Pancreas (tissue), 10 donors: Measurements from ENCODE around the gene CDK13. TPM values are rescaled to one million over a fixed set of nuclear protein-coding genes. Genes with fewer than 3 reads are reported as not detected.

ENCODE experiments used
- ATAC-seq, 4 donors: fragments of 200-7000 bp; cut with Tn5 transposase; one replicate each; pipeline versions ENCODE4 v1.8.0 to v1.9.1; 2020; ENCODE audit warnings: mild to moderate bottlenecking in 4 of 4, moderate library complexity in 4 of 4
- DNase-seq, 6 donors: peaks; one replicate each; pipeline ENCODE4 v3.0.0-alpha.2; 2020
- FAIRE-seq: peaks from 2 replicates; lab custom pipeline; 2012; peaks lifted over from hg19 to GRCh38; lab: Jason Lieb, UNC
- H3K27ac ChIP-seq, 4 donors: fragments of 200-600 bp; sonication (generic); 1 replicate in 3 of 4; 2 replicates in 1 of 4; pipeline versions ENCODE4 v1.5.0 to v1.8.0; 2020
- H3K27me3 ChIP-seq, 4 donors: fragments of 200-600 bp; one replicate each; pipeline ENCODE4 v1.8.0; 2021
- H3K36me3 ChIP-seq, 3 donors: fragments of 200-600 bp; sonication (generic) in 1 of 3; one replicate each; pipeline versions ENCODE4 v1.5.0 to v1.8.0; 2020 to 2021
- H3K4me1 ChIP-seq, 3 donors: fragments of 200-600 bp; one replicate each; pipeline ENCODE4 v1.8.0; 2021
- H3K4me3 ChIP-seq, 4 donors: fragments of 200-600 bp; sonication (generic) in 2 of 4; one replicate each; pipeline versions ENCODE4 v1.5.0 to v1.8.0; 2020 to 2021
- H3K9me3 ChIP-seq, 4 donors: fragments of 200-600 bp; one replicate each; pipeline ENCODE4 v1.8.0; 2021
- WGBS, 2 donors: extraction: QIAGEN DNeasy Blood & Tissue Kit; methylation state at CpG; one replicate each; pipeline ENCODE4 v1.1.7; 2013; 5-methylcytosine and 5-hydroxymethylcytosine counted together
- intact Hi-C, 3 donors: fragments of 100-400 bp; cut with DNase I; formaldehyde crosslinking; loops; one replicate each; pipeline versions ENCODE4 v1.11.1 to v1.14.2; 2022
- polyA plus RNA-seq, 2 donors: library from polyadenylated mRNA; stranded (reverse); fragments of 200-250 nt; gene quantifications; one replicate each; pipeline ENCODE4 v1.2.3, GENCODE V29; 2013
- total RNA-seq, 6 donors: library from RNA; stranded (reverse); fragmentation: NEBNext Ultra II Directional in 4 of 6; extraction: Animal tissue kit (Norgen Biotek cat#: 25700) in 4 of 6; gene quantifications; one replicate each; pipeline versions ENCODE4 v1.2.1 to v1.2.4, GENCODE V29; 2021 to 2023
- TF ChIP-seq, protein P1 (sequence below), 4 donors: fragments of 200-600 bp; sonication (generic) in 3 of 4; IDR thresholded peaks; one replicate each; pipeline versions ENCODE4 v1.5.0 to v1.8.0; 2021; ENCODE audit warnings: antibody characterized with exemption in 4 of 4
- donor health status: healthy with polysubstance abuse.
- donor health status: DM: no; HTN: no; CAD: no; lungs with moderate emphysema.
- donor health status: DM: no; HTN: no; CAD: no.
- donor health status: control.
- donor health status: control.
- donor health status: Bipolar disorder and iron deficiency.
- donor health status: DM: yes; HTN: yes; CAD: no.
- donor health status: DM: no; HTN: no; CAD: no.
- donor health status: DM: no; HTN: no; CAD: no.
- donor health status: DM: yes; HTN: yes; CAD: no.

The CDK13 gene
- total and polyA plus RNA-seq, 8 donors = 13.2 to 34.7 (median 22.0) TPM

DNA sequence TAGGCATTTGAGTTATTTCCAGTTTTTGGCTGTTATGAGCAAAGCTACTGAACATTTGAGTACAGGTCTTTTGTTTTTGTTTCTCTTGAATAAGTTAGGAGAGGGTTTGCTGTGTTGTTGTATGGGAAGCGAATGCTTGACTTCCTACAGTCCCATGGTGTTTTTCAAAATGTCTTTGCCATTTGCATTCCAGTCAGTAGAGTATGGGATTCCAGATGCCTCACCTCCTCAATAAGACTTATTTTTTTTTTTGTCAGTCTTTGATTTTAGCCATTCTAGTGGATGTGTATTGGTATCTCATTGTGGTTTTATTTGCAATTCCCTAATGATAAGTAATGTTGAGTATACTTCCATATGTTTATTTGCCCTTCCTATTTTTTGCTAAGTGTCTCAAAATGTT lies 19.4 kb downstream of the CDK13 start:
- intact Hi-C loops = no loop called here
- ATAC-seq (peak in 1 of 4 donors; percentile 9), DNase-seq (no peak), FAIRE-seq (no peak)
- H3K27me3 ChIP-seq = no peaks in the 10 kb centered on the region
- peaks cover 0 to 4% (median 0%) of the 10 kb centered on the region in 3 donors for H3K4me1 ChIP-seq
- no peaks in the 10 kb centered on the region for H3K36me3 ChIP-seq
- no peak overlapping the region for H3K4me3 ChIP-seq
- TF ChIP-seq, protein P1, sequence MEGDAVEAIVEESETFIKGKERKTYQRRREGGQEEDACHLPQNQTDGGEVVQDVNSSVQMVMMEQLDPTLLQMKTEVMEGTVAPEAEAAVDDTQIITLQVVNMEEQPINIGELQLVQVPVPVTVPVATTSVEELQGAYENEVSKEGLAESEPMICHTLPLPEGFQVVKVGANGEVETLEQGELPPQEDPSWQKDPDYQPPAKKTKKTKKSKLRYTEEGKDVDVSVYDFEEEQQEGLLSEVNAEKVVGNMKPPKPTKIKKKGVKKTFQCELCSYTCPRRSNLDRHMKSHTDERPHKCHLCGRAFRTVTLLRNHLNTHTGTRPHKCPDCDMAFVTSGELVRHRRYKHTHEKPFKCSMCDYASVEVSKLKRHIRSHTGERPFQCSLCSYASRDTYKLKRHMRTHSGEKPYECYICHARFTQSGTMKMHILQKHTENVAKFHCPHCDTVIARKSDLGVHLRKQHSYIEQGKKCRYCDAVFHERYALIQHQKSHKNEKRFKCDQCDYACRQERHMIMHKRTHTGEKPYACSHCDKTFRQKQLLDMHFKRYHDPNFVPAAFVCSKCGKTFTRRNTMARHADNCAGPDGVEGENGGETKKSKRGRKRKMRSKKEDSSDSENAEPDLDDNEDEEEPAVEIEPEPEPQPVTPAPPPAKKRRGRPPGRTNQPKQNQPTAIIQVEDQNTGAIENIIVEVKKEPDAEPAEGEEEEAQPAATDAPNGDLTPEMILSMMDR (IDR thresholded peaks at IDR 0.05) = no peak
- no peak overlapping the region for H3K27ac ChIP-seq
- 82 to 87% methylated on average over 1 of the region's 1 CpG for WGBS, 2 donors
- no peaks in the 10 kb centered on the region for H3K9me3 ChIP-seq

DNA sequence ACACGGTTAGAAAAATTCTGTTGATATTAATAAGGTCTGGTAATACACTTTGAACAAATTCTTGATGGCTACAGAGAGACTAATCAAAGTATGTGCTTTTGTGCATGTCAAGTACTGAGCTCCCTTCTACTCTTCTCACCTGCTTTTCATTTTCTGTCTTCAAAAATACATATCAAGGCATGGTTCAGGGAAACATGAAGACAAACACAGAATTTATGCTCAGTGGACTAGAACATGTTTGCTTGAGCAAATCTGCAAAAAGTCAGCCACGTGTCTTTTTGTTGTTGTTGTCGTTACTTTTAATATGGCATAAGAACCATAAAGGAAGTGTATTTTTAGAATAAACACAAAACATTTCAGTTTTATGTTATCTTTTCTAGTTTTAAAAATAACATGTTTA lies 21.9 kb downstream of the CDK13 start:
- intact Hi-C loops = no loop called here
- H3K36me3 ChIP-seq = no peaks in the 10 kb centered on the region
- H3K4me3 ChIP-seq = no peak overlapping the region
- ATAC-seq (no peak), DNase-seq (no peak), FAIRE-seq (no peak)
- H3K27ac ChIP-seq = no peak overlapping the region
- H3K27me3 ChIP-seq = no peaks in the 10 kb centered on the region
- peaks cover 0 to 4% (median 3%) of the 10 kb centered on the region in 3 donors for H3K4me1 ChIP-seq
- 60 to 75% methylated on average over 3 of the region's 3 CpGs for WGBS, 2 donors
- H3K9me3 ChIP-seq = no peaks in the 10 kb centered on the region
- TF ChIP-seq, protein P1 (IDR thresholded peaks at IDR 0.05) = no peak

DNA sequence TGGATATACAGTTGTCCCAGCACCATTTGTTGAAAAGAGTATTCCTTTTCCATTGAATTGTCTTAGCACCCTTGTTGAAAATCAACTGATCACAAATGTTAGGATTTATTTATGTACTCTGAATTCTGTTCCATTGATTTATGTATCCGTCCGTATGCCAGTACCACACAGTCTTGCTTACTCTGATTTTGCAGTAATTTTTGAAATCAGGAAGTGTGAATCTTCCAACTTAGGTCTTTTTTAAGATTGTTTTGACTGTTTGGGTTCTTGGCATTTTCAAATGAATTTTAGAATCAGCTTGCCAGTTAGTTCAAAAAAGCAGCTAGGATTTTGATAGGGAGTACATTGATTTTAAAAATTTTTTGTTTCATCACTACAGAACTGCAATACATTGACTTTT lies 23.7 kb downstream of the CDK13 start:
- TF ChIP-seq, protein P1 (IDR thresholded peaks at IDR 0.05) = no peak
- intact Hi-C loops = no loop called here
- Histone ChIP-seq H3K9me3 (no peaks in the 10 kb centered on the region), H3K4me3 (no peak overlapping the region), H3K4me1 (peaks cover 0 to 6% (median 4%) of the 10 kb centered on the region in 3 donors), H3K36me3 (no peaks in the 10 kb centered on the region), H3K27me3 (no peaks in the 10 kb centered on the region), H3K27ac (no peak overlapping the region)
- WGBS, 2 donors = 93 to 98% methylated on average over 2 of the region's 2 CpGs
- ATAC-seq (no peak), DNase-seq (no peak), FAIRE-seq (no peak)

DNA sequence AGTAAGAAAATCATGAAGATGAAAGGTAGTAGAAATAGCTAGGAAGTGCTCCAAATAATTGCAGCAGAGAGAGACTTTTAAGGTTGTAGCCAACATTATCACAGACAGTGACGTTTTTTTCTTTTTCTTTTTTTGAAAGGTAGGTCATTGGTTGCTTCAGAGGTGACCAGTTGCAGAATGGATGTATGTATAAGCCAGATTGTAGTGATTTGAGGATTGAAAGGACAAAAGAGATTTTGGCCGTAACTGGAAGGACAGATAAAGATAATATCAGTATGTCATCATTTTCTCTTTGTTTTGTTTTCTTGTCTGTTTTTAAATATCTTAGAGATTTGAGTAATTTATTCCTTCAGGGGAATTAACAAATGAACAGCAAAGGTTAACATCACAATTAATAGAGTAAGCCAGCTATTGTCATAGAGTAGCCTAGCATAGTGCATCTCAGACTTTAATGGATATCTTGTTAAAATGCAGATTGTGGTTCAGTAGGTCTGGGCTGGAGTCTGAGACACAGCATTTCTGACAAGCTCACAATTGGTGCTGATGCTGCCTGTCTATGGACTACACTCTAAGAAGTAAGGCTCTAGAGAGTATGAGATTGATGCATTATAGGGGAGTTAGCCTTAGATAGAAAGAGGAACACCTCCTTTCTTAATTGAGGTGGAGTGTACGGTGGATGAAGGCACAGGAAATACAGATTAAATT lies 28.3 kb downstream of the CDK13 start:
- WGBS, 2 donors = 53 to 64% methylated on average over 3 of the region's 3 CpGs
- Histone ChIP-seq H3K4me3 (no peak overlapping the region), H3K4me1 (peaks cover 0 to 9% (median 0%) of the 10 kb centered on the region in 3 donors), H3K27ac (no peak overlapping the region), H3K9me3 (no peaks in the 10 kb centered on the region), H3K27me3 (no peaks in the 10 kb centered on the region), H3K36me3 (no peaks in the 10 kb centered on the region)
- TF ChIP-seq, protein P1 (IDR thresholded peaks at IDR 0.05) = no peak
- ATAC-seq (no peak), DNase-seq (no peak), FAIRE-seq (no peak)
- intact Hi-C loops = no loop called here

DNA sequence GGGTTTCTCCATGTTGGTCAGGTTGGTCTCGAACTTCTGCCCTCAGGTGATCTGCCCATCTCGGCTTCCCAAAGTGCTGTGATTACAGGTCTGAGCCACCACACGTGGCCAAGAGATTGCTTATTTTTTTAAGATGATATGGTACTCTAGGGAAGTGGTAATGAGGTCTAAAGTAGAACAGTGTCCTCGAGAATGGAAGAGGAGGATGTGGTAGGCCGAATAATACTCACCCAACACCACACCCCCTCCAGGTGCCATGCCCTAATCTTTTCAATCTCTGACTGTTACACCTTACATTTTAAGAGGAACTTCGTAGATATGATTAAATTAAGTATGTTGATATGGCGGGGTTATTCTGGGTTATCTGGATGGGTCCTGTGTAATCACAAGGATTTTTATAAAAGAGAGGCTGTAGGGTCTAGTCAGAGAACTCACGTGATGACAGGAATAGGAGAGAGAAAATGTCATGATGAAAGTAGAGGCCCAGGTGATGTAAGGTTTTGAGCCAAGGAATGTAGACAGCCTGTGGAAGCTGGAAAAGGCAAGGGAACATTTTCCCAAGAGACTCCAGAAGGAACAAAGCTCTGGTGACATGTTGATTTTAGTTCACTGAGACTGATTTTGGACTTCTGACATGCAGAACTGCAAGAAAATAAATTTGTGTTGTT lies 29.5 kb downstream of the CDK13 start:
- no peak for FAIRE-seq
- Histone ChIP-seq H3K4me3 (no peak overlapping the region), H3K4me1 (peaks cover 0 to 9% (median 0%) of the 10 kb centered on the region in 3 donors), H3K9me3 (no peaks in the 10 kb centered on the region), H3K36me3 (no peaks in the 10 kb centered on the region), H3K27me3 (no peaks in the 10 kb centered on the region), H3K27ac (no peak overlapping the region)
- TF ChIP-seq, protein P1 (IDR thresholded peaks at IDR 0.05) = no peak
- no peak for DNase-seq
- intact Hi-C loops = no loop called here
- ATAC-seq = peak in 1 of 4 donors; percentile 18
- WGBS, 2 donors = 73 to 77% methylated on average over 8 of the region's 8 CpGs
